Osteoblast (primary cell): Measurements from ENCODE around the gene NXN. TPM values are rescaled to one million over a fixed set of nuclear protein-coding genes. Genes with fewer than 3 reads are reported as not detected.

ENCODE experiments used
- DNase-seq: peaks from one replicate; pipeline ENCODE4 v3.0.0; 2011; ENCODE audit warnings: low spot score, mixed read lengths; ENCODE audit not compliant: insufficient read length; ENCODE audit errors: missing footprints
- H2AFZ ChIP-seq: 2 replicates; pipeline ENCODE4 v1.6.0; 2011; ENCODE audit warnings: mild to moderate bottlenecking, low read length
- H3K27ac ChIP-seq: 2 replicates; pipeline ENCODE4 v1.5.1; 2011; ENCODE audit warnings: mild to moderate bottlenecking, low read depth, low read length, moderate library complexity
- H3K27me3 ChIP-seq: 2 replicates; pipeline ENCODE4 v1.6.0; 2012; ENCODE audit warnings: mild to moderate bottlenecking, control low read depth, inconsistent platforms, low read length, moderate library complexity; ENCODE audit not compliant: insufficient read depth
- H3K36me3 ChIP-seq: 2 replicates; pipeline ENCODE4 v1.5.1; 2011; ENCODE audit warnings: mild to moderate bottlenecking, low read length, control low read depth, moderate library complexity; ENCODE audit not compliant: insufficient read depth
- H3K4me1 ChIP-seq: 2 replicates; pipeline ENCODE4 v1.5.1; 2011; ENCODE audit warnings: mild to moderate bottlenecking, low read length, control low read depth, moderate library complexity; ENCODE audit not compliant: insufficient read depth
- H3K4me2 ChIP-seq: 2 replicates; pipeline ENCODE4 v1.6.0; 2011; ENCODE audit warnings: mild to moderate bottlenecking, low read length; ENCODE audit not compliant: insufficient read depth
- H3K4me3 ChIP-seq: fragments of 200-600 bp; sonication (generic); 3 replicates; pipeline ENCODE4 v1.5.1; 2012; ENCODE audit warnings: mild to moderate bottlenecking, low read length, inconsistent platforms; ENCODE audit not compliant: insufficient read depth
- H3K79me2 ChIP-seq: 2 replicates; pipeline ENCODE4 v1.6.0; 2012; ENCODE audit warnings: mild to moderate bottlenecking, low read length, control low read depth, inconsistent platforms; ENCODE audit not compliant: insufficient read depth
- H3K9me3 ChIP-seq: 2 replicates; pipeline ENCODE4 v1.5.1; 2011; ENCODE audit warnings: low read depth, low read length, control low read depth
- H4K20me1 ChIP-seq: 2 replicates; pipeline ENCODE4 v1.6.0; 2012; ENCODE audit warnings: mild to moderate bottlenecking, low read length, control low read depth; ENCODE audit not compliant: insufficient read depth
- CTCF ChIP-seq: IDR thresholded peaks from 2 replicates; pipeline ENCODE4 v1.5.1; 2011; ENCODE audit warnings: mild to moderate bottlenecking, low read depth, low read length, moderate library complexity; ENCODE audit errors: extremely low read depth
- total RNA-seq: library from RNA; depleted of rRNA; stranded (reverse); fragments of >200 nt; gene quantifications from 2 replicates; pipeline ENCODE4 v1.2.3, GENCODE V29; 2012

Gene NXN
- total RNA-seq, 1 donor, result 68.8 TPM

GRCh38 chr17:811051-811784 is 168.4 kb downstream of the NXN start:
- H4K20me1 ChIP-seq, result peaks cover 22% of the 10 kb centered on the region
- no peak overlapping the region for H2AFZ ChIP-seq
- DNase-seq, result peak; percentile 76
- H3K9me3 ChIP-seq, result no peaks in the 10 kb centered on the region
- no peak overlapping the region for H3K4me3 ChIP-seq
- H3K4me1 ChIP-seq, result no peaks in the 10 kb centered on the region
- H3K27ac ChIP-seq, result no peak overlapping the region
- TF ChIP-seq CTCF, result no peak
- H3K79me2 ChIP-seq, result no peaks in the 10 kb centered on the region
- H3K27me3 ChIP-seq, result no peaks in the 10 kb centered on the region
- H3K36me3 ChIP-seq, result peaks cover 12% of the 10 kb centered on the region
- H3K4me2 ChIP-seq, result no peak overlapping the region

GRCh38 chr17:807523-808294 is 171.9 kb downstream of the NXN start:
- TF ChIP-seq CTCF, result no peak
- Histone ChIP-seq H2AFZ (no peak overlapping the region), H3K79me2 (no peaks in the 10 kb centered on the region), H3K27me3 (no peaks in the 10 kb centered on the region), H3K27ac (no peak overlapping the region), H3K4me3 (no peak overlapping the region), H3K4me1 (no peaks in the 10 kb centered on the region), H4K20me1 (peaks cover 18% of the 10 kb centered on the region), H3K9me3 (no peaks in the 10 kb centered on the region), H3K36me3 (peaks cover 5% of the 10 kb centered on the region), H3K4me2 (no peak overlapping the region)
- peak; percentile 68 for DNase-seq

GRCh38 chr17:806781-807522 is 172.6 kb downstream of the NXN start:
- peaks cover 13% of the 10 kb centered on the region for H4K20me1 ChIP-seq
- no peak overlapping the region for H2AFZ ChIP-seq
- H3K36me3 ChIP-seq, result peaks cover 6% of the 10 kb centered on the region
- H3K4me3 ChIP-seq, result no peak overlapping the region
- no peaks in the 10 kb centered on the region for H3K27me3 ChIP-seq
- H3K27ac ChIP-seq, result no peak overlapping the region
- H3K9me3 ChIP-seq, result no peaks in the 10 kb centered on the region
- no peak for TF ChIP-seq CTCF
- no peak overlapping the region for H3K4me2 ChIP-seq
- no peaks in the 10 kb centered on the region for H3K4me1 ChIP-seq
- DNase-seq, result peak; percentile 69
- H3K79me2 ChIP-seq, result no peaks in the 10 kb centered on the region
